ENCODE data around the gene RALGDS. TPM values are rescaled to one million over a fixed set of nuclear protein-coding genes. Genes with fewer than 3 reads are reported as not detected.
A peak's percentile ranks its signal among the peaks of the same experiment; 100 is the strongest.

RALGDS gene
- total RNA-seq, 2 donors from 2014 or later = 27.8 to 64.6 TPM

GRCh38 chr9:133116346-133117231 lies 4.5 kb downstream of the RALGDS start:
- TF ChIP-seq POLR2A (IDR thresholded peaks at IDR 0.05) = no peak
- TF ChIP-seq CTCF (IDR thresholded peaks at IDR 0.05) = no peak
- intact Hi-C loops (cut with DNase I) = no loop called here
- no peak for ATAC-seq
- Histone ChIP-seq H3K4me1 (peaks cover 80% of the 10 kb centered on the region), H3K36me3 (replicated peaks in 1 of 2; ENCODE audit: insufficient read depth in 1 of 2, low read depth in 2 of 2) (no peaks in the 10 kb centered on the region), H3K9me3 (no peaks in the 10 kb centered on the region), H3K4me3 (no peak overlapping the region), H3K27me3 (no peaks in the 10 kb centered on the region), H3K27ac (peak overlapping the region in 2 of 4 donors; percentile 65 to 90)
- 65 to 81% methylated on average over 13 to 20 of the region's 20 CpGs for WGBS, 2 donors
- DNase-seq = peak in 1 of 4 donors; percentile 81

GRCh38 chr9:133115604-133116345 lies 5.3 kb downstream of the RALGDS start:
- Histone ChIP-seq H3K9me3 (no peaks in the 10 kb centered on the region), H3K27me3 (no peaks in the 10 kb centered on the region), H3K27ac (peak overlapping the region in 2 of 4 donors; percentile 69), H3K4me1 (peaks cover 77% of the 10 kb centered on the region), H3K36me3 (replicated peaks in 1 of 2; ENCODE audit: insufficient read depth in 1 of 2, low read depth in 2 of 2) (no peaks in the 10 kb centered on the region), H3K4me3 (no peak overlapping the region)
- intact Hi-C loops (cut with DNase I) = no loop called here
- ATAC-seq (no peak), DNase-seq (no peak)
- whole genome bisulfite sequencing, 2 donors = 83 to 90% methylated on average over 12 to 29 of the region's 32 CpGs
- TF ChIP-seq POLR2A (IDR thresholded peaks at IDR 0.05) (no peak), CTCF (IDR thresholded peaks at IDR 0.05) (no peak)

DNA sequence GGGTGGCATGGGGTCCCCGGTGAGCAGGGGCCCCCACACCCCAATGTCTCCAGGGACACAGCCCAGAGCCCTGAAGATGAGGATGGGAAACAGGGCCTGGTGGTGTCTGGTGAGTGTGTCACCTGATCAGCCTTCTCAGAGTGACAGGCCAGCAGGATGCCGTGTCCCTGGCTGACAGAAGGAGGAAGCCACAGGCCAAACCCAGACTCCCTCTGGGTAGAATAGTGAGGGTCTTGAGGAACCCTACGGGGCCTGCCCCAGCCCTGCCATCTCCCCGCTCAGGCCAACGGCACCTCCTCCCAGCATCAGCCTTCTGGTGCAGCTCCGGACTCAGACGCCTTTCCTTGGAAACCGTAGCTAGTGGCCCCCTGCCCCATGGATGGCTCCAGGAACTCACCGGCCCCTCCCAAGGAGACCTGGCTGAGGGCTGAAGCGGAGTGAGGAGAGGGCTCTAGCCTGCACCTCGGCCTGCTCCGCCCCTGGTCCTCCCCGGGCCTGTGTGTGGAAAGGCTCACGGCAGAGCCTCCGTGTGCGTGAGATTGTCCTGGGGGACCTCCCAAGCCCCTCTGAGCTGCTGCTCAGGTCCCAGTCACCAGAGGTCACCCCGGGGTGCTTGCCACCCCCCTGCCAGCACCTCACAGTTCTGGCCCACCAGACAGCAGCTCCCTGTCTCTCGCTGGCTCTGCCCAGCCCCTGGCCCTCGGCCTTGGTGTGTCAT lies 6.0 kb downstream of the RALGDS start:
- TF ChIP-seq POLR2A (IDR thresholded peaks at IDR 0.05) (no peak), CTCF (IDR thresholded peaks at IDR 0.05) (no peak)
- H3K4me3 ChIP-seq = no peak overlapping the region
- 85% methylated on average over 17 of the region's 19 CpGs; no CpG with 5 or more reads in 1 of the 2 donors for WGBS, 2 donors
- H3K27me3 ChIP-seq = no peaks in the 10 kb centered on the region
- intact Hi-C loops (cut with DNase I) = no loop called here
- no peaks in the 10 kb centered on the region for H3K36me3 ChIP-seq (replicated peaks in 1 of 2; ENCODE audit: insufficient read depth in 1 of 2, low read depth in 2 of 2)
- DNase-seq (peak in 1 of 4 donors; percentile 23), ATAC-seq (no peak)
- peaks cover 75% of the 10 kb centered on the region for H3K4me1 ChIP-seq
- no peaks in the 10 kb centered on the region for H3K9me3 ChIP-seq
- peak overlapping the region in 3 of 4 donors; percentile 52 to 69 (median 69) for H3K27ac ChIP-seq

DNA sequence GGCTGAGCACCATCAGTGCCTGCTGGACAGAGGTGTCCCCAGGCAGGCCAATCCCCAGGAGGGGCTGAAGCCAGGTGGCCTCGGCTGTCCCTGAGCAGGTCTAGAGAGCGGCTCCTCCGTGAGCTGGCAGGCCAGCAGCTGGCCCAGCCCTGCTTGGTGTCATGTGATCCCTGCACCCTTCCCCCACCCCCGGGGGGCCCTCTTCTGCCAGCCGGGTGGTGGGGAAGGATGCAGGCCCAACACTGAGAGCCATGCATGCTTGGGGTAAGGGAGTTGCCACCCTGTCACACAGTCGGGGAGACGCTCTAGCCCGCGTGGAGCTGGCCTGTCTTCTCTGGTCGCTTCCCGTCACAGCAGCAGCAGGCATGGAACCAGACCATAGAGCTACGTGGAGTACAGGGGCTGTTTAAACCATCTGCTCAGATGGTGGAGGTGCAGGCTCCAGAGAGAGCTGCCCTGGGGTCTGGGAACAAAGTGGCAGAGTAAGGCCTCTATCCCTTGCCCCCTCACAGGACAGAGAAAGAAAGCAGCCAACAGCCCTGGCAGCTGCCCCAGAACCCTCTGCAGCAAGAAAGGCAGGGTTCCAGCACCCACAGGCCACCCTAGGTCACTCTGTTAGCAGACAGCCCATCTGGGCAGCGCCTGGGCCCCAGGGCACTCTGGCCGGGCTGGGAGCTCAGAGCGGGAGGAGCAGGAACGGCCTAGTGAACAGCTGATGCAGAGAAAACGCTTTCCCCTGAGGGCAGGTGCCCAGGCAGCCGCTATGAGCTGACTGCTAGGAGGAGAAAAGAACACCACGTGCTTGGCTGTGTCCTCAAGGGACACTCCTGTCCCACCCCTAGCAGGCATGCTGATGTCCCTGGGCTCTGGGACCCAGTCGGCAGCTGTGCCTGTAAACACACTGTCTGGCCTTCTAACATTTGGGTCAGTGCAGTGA lies 6.8 kb downstream of the RALGDS start:
- Histone ChIP-seq H3K4me3 (no peak overlapping the region), H3K27ac (peak overlapping the region; percentile 52 to 69 (median 60)), H3K27me3 (no peaks in the 10 kb centered on the region), H3K4me1 (peaks cover 67% of the 10 kb centered on the region), H3K9me3 (no peaks in the 10 kb centered on the region), H3K36me3 (replicated peaks in 1 of 2; ENCODE audit: insufficient read depth in 1 of 2, low read depth in 2 of 2) (peaks cover 0 to 3% of the 10 kb centered on the region in 2 donors)
- ATAC-seq (peak; percentile 12), DNase-seq (peak in 2 of 4 donors; percentile 51 to 55)
- 48 to 69% methylated on average over 15 to 20 of the region's 20 CpGs for WGBS, 2 donors
- no peak for TF ChIP-seq POLR2A (IDR thresholded peaks at IDR 0.05)
- intact Hi-C loops (cut with DNase I) = no loop called here
